OCI-LY7 (cell line): ENCODE data around the gene RNF220.
A peak's percentile ranks its signal among the peaks of the same experiment; 100 is the strongest.

Experiments used
- CTCF ChIP-seq: fragments of 200-600 bp; sonication (generic); conservative IDR thresholded peaks from 2 replicates; pipeline ENCODE4 v1.5.1; 2014; ENCODE audit warnings: mild to moderate bottlenecking, antibody characterized with exemption, low read length, moderate library complexity, mixed read lengths
- EZH2phosphoT487 ChIP-seq: fragments of 200-600 bp; sonication (generic); IDR thresholded peaks from 2 replicates; pipeline ENCODE4 v1.6.1; 2018; ENCODE audit warnings: low read depth, borderline replicate concordance, mild to moderate bottlenecking, mixed run types, antibody characterized with exemption, low read length, moderate library complexity, mixed read lengths

- peak; percentile 75 for TF ChIP-seq CTCF
- TF ChIP-seq EZH2phosphoT487: no peak
Observed at GRCh38 chr1:44608141-44608540, 203.1 kb downstream of the RNF220 start.
